NCI-H2227 (cell line): Measurements from ENCODE around the gene AK9.
"Not testable (repeated sequence)": the region's sequence is repeated elsewhere in the genome, so short reads cannot be mapped to it uniquely, and the experiment has no call there.

Experiments
- DNase-seq: peaks from one replicate; lab custom pipeline; 2025; ENCODE audit not compliant: unreplicated experiment; lab: John Stamatoyannopoulos, UW

AK9 gene

DNA sequence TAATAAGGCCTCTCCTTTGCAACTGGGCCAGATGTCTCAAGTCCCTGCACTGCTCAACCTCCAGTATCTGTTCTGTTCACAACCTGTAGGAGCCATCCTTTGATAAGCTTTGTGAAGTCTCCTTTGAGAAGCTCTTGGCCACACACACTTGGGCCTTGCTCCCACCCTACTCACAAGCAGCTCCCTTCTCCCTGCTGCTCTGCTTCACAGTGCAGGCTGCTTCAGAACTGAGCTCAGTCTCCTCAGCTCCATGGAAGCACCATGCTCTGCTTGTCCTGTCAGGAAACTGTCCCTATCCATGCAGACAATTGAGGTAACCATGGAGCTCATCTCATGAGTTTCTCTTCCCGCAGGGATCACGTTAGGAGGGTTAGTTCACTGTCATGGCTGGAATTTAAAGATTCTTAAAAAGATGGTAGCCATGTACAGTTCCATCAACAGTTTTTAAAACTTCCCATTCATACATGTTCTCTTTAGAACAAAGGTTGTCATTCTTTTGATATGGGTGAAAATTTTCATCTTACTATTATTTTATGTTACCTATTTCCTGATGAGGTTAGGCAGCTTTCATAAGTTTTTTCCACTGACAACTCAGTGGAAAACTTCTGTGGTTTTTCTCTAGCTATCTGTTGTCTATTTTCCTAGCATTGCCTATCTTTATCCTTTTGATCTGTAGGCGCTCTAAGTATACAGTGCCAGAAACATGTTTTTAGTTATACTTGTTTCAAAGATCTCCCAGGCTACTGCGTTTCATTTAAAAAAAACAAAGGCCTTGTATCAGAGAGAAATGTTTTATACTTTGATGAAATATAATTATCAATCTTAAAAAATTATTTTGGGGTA lies 62.6 kb downstream of the AK9 start:
- DNase-seq = no peak

DNA sequence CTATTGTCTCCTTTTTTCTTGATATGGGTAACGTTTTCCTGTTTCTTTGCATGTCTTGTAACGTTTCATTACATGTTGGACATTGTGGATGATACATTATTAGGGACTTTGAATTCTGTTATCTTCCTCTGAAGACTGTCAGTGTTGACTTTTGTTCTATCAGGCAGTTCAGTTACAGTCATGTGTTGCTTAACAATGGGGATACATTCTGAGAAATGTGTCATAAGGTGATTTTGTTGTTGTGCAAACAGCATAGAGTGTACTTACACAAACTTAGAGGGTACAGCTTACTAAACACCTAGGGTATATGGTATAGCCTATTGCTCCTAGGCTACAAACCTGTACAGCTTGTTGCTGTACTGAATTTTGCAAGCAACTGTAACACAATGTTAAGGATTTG lies 64.7 kb downstream of the AK9 start:
- no peak for DNase-seq

GRCh38 chr6:109625199-109625598 lies 65.8 kb downstream of the AK9 start:
- DNase-seq = no peak

DNA sequence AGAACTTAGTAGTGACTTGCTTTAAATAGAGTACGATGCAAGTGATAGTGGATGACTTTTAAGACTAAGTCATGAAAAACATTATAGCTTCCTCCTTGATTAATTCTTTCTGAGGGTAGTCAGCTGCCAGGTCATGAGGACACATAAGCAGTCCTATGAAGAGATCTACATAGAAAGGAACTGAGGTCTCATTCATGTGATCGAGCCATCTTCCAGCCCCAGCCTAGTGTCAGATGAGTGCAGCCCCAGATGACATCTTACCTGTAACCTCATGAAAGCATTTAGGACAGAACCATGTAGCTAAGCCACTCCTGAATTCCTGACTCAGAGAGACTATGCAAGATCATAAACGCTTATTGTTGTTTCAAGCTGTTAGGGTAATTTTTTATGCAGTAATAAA lies 67.7 kb downstream of the AK9 start:
- no peak for DNase-seq

- DNase-seq = peak; percentile 0
These were observed 78.7 kb downstream of the AK9 start for GRCh38 chr6:109612268-109612667.

DNA sequence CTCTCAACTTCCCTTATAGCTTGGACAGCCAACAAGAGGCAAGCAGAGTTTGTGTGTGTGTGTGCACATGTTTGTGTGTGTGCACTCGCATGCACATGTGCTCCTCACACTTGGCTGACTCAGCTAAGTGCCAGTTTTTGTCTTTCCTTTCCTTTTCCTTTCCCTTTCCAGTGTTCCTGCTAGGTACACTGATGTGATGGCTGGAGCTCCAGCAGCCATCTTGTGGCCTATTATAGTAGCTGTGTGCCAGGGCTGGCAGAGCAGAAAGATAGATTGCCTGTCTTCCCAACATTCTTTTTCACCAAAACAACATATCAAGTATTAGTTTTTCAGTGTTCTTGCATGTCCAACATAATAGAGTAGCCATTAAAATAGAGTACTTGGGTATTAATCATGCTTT lies 79.5 kb downstream of the AK9 start:
- no peak for DNase-seq

- no peak for DNase-seq
These were observed 80.4 kb downstream of the AK9 start for GRCh38 chr6:109610590-109610989.

GRCh38 chr6:109609737-109610136 lies 81.3 kb downstream of the AK9 start:
- no peak for DNase-seq

DNA sequence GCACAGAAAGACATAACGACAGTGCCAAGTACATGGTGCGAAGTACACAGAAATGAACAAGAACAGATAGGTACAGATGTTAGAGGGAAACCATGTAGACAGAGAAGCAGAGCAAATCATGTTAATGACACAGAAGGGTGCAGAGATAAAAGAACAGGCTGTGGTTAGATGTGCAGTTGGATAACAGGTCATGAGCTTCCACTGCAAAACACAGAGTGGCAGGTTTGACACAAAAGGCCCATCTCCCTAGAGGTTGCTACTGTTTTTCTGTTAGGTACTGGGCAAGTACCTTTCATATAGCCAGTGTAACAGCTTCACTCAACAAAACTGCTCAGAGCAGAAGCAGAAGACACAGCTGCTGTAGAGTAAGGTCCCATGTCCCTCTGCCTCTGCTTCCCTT lies 84.6 kb downstream of the AK9 start:
- DNase-seq = no peak

DNA sequence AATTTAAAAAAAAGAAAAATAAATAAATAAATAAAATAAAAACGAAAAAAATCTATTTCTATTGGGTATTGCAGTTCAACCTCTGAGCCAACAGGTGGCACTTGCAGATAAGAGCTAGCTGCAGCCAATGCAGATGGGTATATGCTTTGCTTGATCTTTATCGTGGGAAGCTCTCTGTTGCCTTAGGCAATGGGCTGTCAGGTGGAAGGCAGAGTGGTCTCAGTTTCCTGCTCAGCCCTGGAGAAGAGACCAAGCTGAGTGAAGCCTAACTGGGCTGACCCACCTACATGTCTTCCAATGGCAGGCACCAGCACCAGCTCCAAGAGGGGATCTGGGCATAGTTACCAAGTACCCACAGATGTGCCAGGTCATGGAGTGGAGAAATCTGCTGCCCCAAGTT lies 95.0 kb downstream of the AK9 start:
- peak; percentile 1 for DNase-seq

DNA sequence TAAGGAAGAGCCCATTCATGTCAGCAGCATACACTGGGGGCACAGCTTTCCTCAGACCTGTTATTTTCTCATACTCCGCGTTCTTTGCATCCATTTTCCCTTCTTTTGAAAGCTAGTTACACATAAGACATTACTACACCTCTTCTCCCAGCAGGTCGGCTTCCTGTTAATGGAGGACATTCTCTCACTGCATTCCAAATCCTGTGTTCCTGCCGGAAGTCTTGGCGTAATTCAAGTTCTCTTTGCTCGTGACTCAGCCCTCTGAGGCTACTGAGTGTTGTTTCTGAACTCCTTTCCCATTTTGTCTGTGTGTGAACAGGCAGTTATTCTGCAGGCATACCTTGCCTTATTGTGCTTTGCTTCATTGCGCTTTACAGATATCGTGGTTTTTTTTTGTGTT lies 110.5 kb downstream of the AK9 start:
- DNase-seq = no peak

DNA sequence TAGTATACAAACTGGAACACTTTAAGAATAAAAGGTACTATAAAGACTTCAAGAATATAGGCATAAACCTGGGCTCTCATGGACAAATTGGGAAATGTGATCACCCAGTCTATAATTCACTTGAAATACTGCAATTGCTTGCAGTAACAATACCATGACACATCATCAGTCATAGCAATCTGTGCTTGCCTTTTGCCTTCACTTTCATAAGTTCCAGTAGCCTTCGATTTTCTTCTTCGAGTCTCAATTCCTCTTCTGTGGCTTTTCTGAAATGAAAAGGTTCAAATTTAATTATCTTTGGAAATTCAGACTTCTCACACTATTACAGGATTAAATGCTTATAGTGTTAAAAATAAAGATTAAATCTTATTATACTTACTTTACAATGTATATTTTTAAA lies 111.6 kb downstream of the AK9 start:
- DNase-seq = no peak

GRCh38 chr6:109569901-109570300 lies 121.1 kb downstream of the AK9 start:
- DNase-seq = not testable (repeated sequence)

- DNase-seq = no peak
These were observed 129.2 kb downstream of the AK9 start for GRCh38 chr6:109561844-109562243.

DNA sequence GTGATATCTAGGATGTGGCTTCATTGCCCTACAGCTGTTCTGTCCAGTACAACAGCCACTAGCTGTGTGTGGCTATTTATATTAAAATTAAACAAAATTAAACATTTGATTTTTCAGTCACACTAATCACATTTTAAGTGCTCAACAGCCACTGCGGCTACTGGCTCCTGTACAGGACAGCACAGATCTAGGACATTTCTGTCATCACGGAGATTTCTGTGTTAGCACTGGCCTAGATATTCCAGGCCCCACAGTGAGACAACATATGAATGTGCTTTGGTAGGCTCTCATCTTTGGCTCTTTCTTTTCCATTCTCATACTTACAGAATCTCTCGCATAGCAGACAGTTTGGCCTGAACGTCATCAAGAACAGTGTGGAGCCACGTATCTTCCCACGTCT lies 159.6 kb downstream of the AK9 start:
- DNase-seq = no peak

- DNase-seq = peak; percentile 2
These were observed 163.0 kb downstream of the AK9 start for GRCh38 chr6:109527989-109528388.

GRCh38 chr6:109526905-109527628 lies 163.9 kb downstream of the AK9 start:
- DNase-seq = peak; percentile 73

GRCh38 chr6:109524129-109524528 lies 166.9 kb downstream of the AK9 start:
- no peak for DNase-seq

DNA sequence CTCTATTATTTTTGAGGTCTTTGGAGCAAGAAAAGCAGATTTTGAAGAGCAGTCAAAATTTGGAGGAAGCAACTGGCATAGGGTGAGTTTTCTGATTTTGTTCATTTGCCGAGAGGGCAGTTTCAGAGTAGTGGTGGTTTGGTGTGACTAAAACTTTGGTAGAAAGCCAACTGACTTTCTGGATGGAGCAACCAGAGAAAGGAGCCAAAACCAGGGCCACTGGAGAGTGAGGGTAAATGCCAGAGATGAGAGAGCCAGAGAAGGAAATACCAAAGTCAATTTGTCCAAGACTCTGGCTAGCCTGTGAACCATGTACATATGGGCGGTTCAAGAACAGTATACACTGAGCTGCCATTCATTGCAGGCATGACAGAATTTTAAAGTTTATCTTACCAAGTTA lies 167.5 kb downstream of the AK9 start:
- no peak for DNase-seq

DNA sequence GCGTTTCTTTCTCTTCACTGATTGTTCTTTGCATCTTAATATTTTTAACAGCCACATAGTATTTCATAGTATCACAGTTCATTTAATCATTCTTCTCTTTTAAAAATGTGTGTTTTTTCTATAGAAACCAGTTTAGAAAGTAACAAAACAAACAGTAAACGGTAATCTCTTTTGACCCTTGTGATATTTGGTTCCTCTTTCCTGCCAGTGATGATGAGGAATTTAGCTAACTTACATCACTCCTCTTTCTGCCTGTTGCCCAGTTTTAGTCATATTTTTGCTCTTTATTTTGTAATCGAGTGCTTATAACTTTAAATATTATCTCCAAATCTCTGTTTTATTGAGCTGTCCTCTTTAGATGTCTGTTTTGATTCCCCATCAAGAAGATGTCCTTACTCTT lies 169.9 kb downstream of the AK9 start:
- DNase-seq = no peak

GRCh38 chr6:109519647-109520046 lies 171.4 kb downstream of the AK9 start:
- not testable (repeated sequence) for DNase-seq

GRCh38 chr6:109516929-109517328 lies 174.1 kb downstream of the AK9 start:
- no peak for DNase-seq
